Measurements from ENCODE around the gene EFEMP1.

The EFEMP1 gene

GRCh38 chr2:55917117-55917516 is 6.5 kb downstream of the EFEMP1 start:
- in situ Hi-C loops (cut with HindIII; ENCODE audit: low sequenced_read_pairs) = no loop called here
- H3K4me3 ChIP-seq (ENCODE audit: low read depth, low read length) = no peak overlapping the region
- DNase-seq (ENCODE audit: low read depth, low spot score) = no peak
- no peak for TF ChIP-seq CTCF (IDR thresholded peaks at IDR 0.05; ENCODE audit: low read depth, low read length)

- no peak for TF ChIP-seq CTCF (IDR thresholded peaks at IDR 0.05; ENCODE audit: low read depth, low read length)
- DNase-seq (ENCODE audit: low read depth, low spot score) = no peak
- no peak overlapping the region for H3K4me3 ChIP-seq (ENCODE audit: low read depth, low read length)
- in situ Hi-C loops (cut with HindIII; ENCODE audit: low sequenced_read_pairs) = no loop called here
Observed at GRCh38 chr2:55916473-55917049, 7.0 kb downstream of the EFEMP1 start.

GRCh38 chr2:55914786-55915185 is 8.8 kb downstream of the EFEMP1 start:
- no peak overlapping the region for H3K4me3 ChIP-seq (ENCODE audit: low read depth, low read length)
- in situ Hi-C loops (cut with HindIII; ENCODE audit: low sequenced_read_pairs) = no loop called here
- no peak for DNase-seq (ENCODE audit: low read depth, low spot score)
- no peak for TF ChIP-seq CTCF (IDR thresholded peaks at IDR 0.05; ENCODE audit: low read depth, low read length)

- TF ChIP-seq CTCF (IDR thresholded peaks at IDR 0.05; ENCODE audit: low read depth, low read length) = no peak
- no peak for DNase-seq (ENCODE audit: low read depth, low spot score)
- in situ Hi-C loops (cut with HindIII; ENCODE audit: low sequenced_read_pairs) = no loop called here
- H3K4me3 ChIP-seq (ENCODE audit: low read depth, low read length) = no peak overlapping the region
Observed at GRCh38 chr2:55912926-55913325, 10.7 kb downstream of the EFEMP1 start.

GRCh38 chr2:55910077-55910476 is 13.5 kb downstream of the EFEMP1 start:
- DNase-seq (ENCODE audit: low read depth, low spot score) = no peak
- in situ Hi-C loops (cut with HindIII; ENCODE audit: low sequenced_read_pairs) = no loop called here
- H3K4me3 ChIP-seq (ENCODE audit: low read depth, low read length) = no peak overlapping the region
- no peak for TF ChIP-seq CTCF (IDR thresholded peaks at IDR 0.05; ENCODE audit: low read depth, low read length)

GRCh38 chr2:55907686-55908085 is 15.9 kb downstream of the EFEMP1 start:
- no peak for DNase-seq (ENCODE audit: low read depth, low spot score)
- in situ Hi-C loops (cut with HindIII; ENCODE audit: low sequenced_read_pairs) = no loop called here
- no peak overlapping the region for H3K4me3 ChIP-seq (ENCODE audit: low read depth, low read length)
- TF ChIP-seq CTCF (IDR thresholded peaks at IDR 0.05; ENCODE audit: low read depth, low read length) = no peak

- in situ Hi-C loops (cut with HindIII; ENCODE audit: low sequenced_read_pairs) = no loop called here
- no peak for DNase-seq (ENCODE audit: low read depth, low spot score)
- no peak overlapping the region for H3K4me3 ChIP-seq (ENCODE audit: low read depth, low read length)
- TF ChIP-seq CTCF (IDR thresholded peaks at IDR 0.05; ENCODE audit: low read depth, low read length) = no peak
Observed at GRCh38 chr2:55906993-55907392, 16.6 kb downstream of the EFEMP1 start.

Measured in astrocyte of the spinal cord (primary cell).